HepG2 (cell line): Measurements from ENCODE around the gene ATP8B1.

Experiments
- ARNT ChIP-seq: fragments of 450-650 bp; IDR thresholded peaks from 2 replicates; pipeline ENCODE4 v1.6.1; 2017
- NFYB ChIP-seq: sonication (generic); formaldehyde crosslinking; IDR thresholded peaks from 2 replicates; pipeline ENCODE4 v1.4.0; 2020; ENCODE audit warnings: missing genetic modification reagents
- PATZ1 ChIP-seq: sonication (generic); formaldehyde crosslinking; IDR thresholded peaks from 2 replicates; pipeline ENCODE4 v1.4.0; 2020; ENCODE audit warnings: missing genetic modification reagents
- RFX5 ChIP-seq: IDR thresholded peaks from 2 replicates; pipeline ENCODE4 v1.6.1; 2011; ENCODE audit warnings: low read depth, low read length, improper control_type of control experiment
- ZNF572 ChIP-seq: sonication (generic); formaldehyde crosslinking; IDR thresholded peaks from 2 replicates; pipeline ENCODE4 v1.5.1; 2020; ENCODE audit warnings: mild to moderate bottlenecking, missing genetic modification reagents
- ZNF720 ChIP-seq: sonication (generic); formaldehyde crosslinking; IDR thresholded peaks from 2 replicates; pipeline ENCODE4 v1.4.0; 2020; ENCODE audit warnings: missing genetic modification reagents
- TF ChIP-seq, protein P1 (sequence below): sonication (generic); formaldehyde crosslinking; conservative IDR thresholded peaks from 2 replicates; pipeline ENCODE4 v1.8.0; 2022; ENCODE audit warnings: missing genetic modification reagents
- TF ChIP-seq, protein P2 (sequence below): sonication (generic); formaldehyde crosslinking; IDR thresholded peaks from 2 replicates; pipeline ENCODE4 v1.5.0; 2020; ENCODE audit warnings: mild to moderate bottlenecking, missing genetic modification reagents, moderate library complexity
- TF ChIP-seq, protein P3 (sequence below): sonication (generic); formaldehyde crosslinking; IDR thresholded peaks from 2 replicates; pipeline ENCODE4 v1.4.0; 2020; ENCODE audit warnings: missing genetic modification reagents, mild to moderate bottlenecking, borderline replicate concordance
- TF ChIP-seq, protein P4 (sequence below): sonication (generic); formaldehyde crosslinking; IDR thresholded peaks from 2 replicates; pipeline ENCODE4 v1.4.0; 2020; ENCODE audit warnings: missing genetic modification reagents
- TF ChIP-seq, protein P5 (sequence below): sonication (generic); formaldehyde crosslinking; IDR thresholded peaks from 2 replicates; pipeline ENCODE4 v1.5.0; 2020; ENCODE audit warnings: missing genetic modification reagents, mild to moderate bottlenecking, borderline replicate concordance
- TF ChIP-seq, protein P6 (sequence below): sonication (generic); formaldehyde crosslinking; IDR thresholded peaks from 2 replicates; pipeline ENCODE4 v1.4.0; 2020; ENCODE audit warnings: missing genetic modification reagents; ENCODE audit errors: not compliant biosample characterization
- TF ChIP-seq, protein P7 (sequence below): sonication (generic); formaldehyde crosslinking; IDR thresholded peaks from 2 replicates; pipeline ENCODE4 v1.4.0; 2020; ENCODE audit warnings: mild to moderate bottlenecking, missing genetic modification reagents

DNA sequence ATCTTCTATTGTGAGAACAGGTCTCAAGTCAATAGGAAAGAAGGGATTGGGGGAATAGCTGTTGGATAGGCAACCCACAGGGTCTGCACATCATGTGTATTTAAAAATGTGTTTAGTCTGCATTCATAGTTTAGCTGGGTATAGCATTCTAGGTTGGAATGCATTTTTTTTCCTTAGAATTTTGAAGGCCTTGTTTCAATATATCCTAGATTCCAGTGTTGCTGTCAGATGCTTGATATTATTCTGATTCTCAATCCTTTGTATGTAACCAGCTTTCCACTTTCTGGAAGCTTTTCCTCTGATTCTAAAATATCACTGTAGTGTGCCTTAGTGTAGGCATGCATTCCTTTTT lies 9.0 kb upstream of the ATP8B1 start:
- no peak for TF ChIP-seq RFX5
- TF ChIP-seq, protein P1, sequence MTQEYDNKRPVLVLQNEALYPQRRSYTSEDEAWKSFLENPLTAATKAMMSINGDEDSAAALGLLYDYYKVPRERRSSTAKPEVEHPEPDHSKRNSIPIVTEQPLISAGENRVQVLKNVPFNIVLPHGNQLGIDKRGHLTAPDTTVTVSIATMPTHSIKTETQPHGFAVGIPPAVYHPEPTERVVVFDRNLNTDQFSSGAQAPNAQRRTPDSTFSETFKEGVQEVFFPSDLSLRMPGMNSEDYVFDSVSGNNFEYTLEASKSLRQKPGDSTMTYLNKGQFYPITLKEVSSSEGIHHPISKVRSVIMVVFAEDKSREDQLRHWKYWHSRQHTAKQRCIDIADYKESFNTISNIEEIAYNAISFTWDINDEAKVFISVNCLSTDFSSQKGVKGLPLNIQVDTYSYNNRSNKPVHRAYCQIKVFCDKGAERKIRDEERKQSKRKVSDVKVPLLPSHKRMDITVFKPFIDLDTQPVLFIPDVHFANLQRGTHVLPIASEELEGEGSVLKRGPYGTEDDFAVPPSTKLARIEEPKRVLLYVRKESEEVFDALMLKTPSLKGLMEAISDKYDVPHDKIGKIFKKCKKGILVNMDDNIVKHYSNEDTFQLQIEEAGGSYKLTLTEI (CRISPR knock-in tag): no peak
- TF ChIP-seq PATZ1 (CRISPR knock-in tag): no peak
- TF ChIP-seq, protein P2, sequence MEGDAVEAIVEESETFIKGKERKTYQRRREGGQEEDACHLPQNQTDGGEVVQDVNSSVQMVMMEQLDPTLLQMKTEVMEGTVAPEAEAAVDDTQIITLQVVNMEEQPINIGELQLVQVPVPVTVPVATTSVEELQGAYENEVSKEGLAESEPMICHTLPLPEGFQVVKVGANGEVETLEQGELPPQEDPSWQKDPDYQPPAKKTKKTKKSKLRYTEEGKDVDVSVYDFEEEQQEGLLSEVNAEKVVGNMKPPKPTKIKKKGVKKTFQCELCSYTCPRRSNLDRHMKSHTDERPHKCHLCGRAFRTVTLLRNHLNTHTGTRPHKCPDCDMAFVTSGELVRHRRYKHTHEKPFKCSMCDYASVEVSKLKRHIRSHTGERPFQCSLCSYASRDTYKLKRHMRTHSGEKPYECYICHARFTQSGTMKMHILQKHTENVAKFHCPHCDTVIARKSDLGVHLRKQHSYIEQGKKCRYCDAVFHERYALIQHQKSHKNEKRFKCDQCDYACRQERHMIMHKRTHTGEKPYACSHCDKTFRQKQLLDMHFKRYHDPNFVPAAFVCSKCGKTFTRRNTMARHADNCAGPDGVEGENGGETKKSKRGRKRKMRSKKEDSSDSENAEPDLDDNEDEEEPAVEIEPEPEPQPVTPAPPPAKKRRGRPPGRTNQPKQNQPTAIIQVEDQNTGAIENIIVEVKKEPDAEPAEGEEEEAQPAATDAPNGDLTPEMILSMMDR (CRISPR knock-in tag): no peak
- no peak for TF ChIP-seq ZNF572 (CRISPR knock-in tag)
- TF ChIP-seq, protein P3, sequence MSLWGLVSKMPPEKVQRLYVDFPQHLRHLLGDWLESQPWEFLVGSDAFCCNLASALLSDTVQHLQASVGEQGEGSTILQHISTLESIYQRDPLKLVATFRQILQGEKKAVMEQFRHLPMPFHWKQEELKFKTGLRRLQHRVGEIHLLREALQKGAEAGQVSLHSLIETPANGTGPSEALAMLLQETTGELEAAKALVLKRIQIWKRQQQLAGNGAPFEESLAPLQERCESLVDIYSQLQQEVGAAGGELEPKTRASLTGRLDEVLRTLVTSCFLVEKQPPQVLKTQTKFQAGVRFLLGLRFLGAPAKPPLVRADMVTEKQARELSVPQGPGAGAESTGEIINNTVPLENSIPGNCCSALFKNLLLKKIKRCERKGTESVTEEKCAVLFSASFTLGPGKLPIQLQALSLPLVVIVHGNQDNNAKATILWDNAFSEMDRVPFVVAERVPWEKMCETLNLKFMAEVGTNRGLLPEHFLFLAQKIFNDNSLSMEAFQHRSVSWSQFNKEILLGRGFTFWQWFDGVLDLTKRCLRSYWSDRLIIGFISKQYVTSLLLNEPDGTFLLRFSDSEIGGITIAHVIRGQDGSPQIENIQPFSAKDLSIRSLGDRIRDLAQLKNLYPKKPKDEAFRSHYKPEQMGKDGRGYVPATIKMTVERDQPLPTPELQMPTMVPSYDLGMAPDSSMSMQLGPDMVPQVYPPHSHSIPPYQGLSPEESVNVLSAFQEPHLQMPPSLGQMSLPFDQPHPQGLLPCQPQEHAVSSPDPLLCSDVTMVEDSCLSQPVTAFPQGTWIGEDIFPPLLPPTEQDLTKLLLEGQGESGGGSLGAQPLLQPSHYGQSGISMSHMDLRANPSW (CRISPR knock-in tag): no peak
- TF ChIP-seq, protein P4, sequence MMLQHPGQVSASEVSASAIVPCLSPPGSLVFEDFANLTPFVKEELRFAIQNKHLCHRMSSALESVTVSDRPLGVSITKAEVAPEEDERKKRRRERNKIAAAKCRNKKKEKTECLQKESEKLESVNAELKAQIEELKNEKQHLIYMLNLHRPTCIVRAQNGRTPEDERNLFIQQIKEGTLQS (CRISPR knock-in tag): no peak
- TF ChIP-seq, protein P5, sequence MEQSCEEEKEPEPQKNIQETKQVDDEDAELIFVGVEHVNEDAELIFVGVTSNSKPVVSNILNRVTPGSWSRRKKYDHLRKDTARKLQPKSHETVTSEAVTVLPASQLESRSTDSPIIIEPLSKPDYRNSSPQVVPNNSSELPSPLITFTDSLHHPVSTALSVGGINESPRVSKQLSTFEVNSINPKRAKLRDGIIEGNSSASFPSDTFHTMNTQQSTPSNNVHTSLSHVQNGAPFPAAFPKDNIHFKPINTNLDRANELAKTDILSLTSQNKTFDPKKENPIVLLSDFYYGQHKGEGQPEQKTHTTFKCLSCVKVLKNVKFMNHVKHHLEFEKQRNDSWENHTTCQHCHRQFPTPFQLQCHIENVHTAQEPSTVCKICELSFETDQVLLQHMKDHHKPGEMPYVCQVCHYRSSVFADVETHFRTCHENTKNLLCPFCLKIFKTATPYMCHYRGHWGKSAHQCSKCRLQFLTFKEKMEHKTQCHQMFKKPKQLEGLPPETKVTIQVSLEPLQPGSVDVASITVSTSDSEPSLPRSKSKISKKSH (CRISPR knock-in tag): no peak
- TF ChIP-seq NFYB (CRISPR knock-in tag): no peak
- no peak for TF ChIP-seq ZNF720 (CRISPR knock-in tag)
- no peak for TF ChIP-seq ARNT
- TF ChIP-seq, protein P6, sequence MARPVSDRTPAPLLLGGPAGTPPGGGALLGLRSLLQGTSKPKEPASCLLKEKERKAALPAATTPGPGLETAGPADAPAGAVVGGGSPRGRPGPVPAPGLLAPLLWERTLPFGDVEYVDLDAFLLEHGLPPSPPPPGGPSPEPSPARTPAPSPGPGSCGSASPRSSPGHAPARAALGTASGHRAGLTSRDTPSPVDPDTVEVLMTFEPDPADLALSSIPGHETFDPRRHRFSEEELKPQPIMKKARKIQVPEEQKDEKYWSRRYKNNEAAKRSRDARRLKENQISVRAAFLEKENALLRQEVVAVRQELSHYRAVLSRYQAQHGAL: no peak
- TF ChIP-seq, protein P7, sequence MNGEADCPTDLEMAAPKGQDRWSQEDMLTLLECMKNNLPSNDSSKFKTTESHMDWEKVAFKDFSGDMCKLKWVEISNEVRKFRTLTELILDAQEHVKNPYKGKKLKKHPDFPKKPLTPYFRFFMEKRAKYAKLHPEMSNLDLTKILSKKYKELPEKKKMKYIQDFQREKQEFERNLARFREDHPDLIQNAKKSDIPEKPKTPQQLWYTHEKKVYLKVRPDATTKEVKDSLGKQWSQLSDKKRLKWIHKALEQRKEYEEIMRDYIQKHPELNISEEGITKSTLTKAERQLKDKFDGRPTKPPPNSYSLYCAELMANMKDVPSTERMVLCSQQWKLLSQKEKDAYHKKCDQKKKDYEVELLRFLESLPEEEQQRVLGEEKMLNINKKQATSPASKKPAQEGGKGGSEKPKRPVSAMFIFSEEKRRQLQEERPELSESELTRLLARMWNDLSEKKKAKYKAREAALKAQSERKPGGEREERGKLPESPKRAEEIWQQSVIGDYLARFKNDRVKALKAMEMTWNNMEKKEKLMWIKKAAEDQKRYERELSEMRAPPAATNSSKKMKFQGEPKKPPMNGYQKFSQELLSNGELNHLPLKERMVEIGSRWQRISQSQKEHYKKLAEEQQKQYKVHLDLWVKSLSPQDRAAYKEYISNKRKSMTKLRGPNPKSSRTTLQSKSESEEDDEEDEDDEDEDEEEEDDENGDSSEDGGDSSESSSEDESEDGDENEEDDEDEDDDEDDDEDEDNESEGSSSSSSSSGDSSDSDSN: no peak
